ENCODE results near the gene STX5. TPM values are rescaled to one million over a fixed set of nuclear protein-coding genes. Genes with fewer than 3 reads are reported as not detected.
A peak's percentile ranks its signal among the peaks of the same experiment; 100 is the strongest.
"Not testable (repeated sequence)": the region's sequence is repeated elsewhere in the genome, so short reads cannot be mapped to it uniquely, and the experiment has no call there.

STX5 gene
- total RNA-seq, 4 donors from 2014 or later = 22.8 to 31.6 (median 31.6) TPM

DNA sequence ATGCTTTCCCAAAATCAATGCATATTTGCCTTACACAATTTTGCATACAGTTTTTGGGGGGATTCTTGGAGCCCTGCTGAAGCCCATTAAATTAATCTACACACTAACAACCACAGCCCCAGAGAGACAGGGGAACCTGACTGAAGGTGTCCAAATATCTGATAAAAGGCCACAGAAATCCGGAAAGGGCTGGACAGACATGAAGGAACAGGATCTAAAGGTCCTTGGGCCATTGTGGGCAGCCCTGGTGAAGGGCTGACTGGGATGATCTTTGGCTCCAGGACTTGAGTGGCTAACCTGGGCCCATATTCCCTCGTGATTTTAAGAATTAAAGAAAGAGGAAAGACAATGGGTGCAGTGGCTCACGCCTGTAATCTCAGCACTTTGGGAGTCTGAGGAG lies 14.3 kb upstream of the STX5 start:
- peaks cover 9 to 13% (median 11%) of the 10 kb centered on the region in 4 donors for H3K4me1 ChIP-seq
- intact Hi-C loops (cut with DNase I) = no loop called here
- 92% methylated on average over 3 of the region's 3 CpGs for WGBS
- no peak overlapping the region for H3K27ac ChIP-seq (replicated peaks in 1 of 4)
- H3K36me3 ChIP-seq = peaks cover 0 to under 1% (median under 1%) of the 10 kb centered on the region in 4 donors
- TF ChIP-seq EP300 (IDR thresholded peaks at IDR 0.05) = no peak
- TF ChIP-seq, protein P1, sequence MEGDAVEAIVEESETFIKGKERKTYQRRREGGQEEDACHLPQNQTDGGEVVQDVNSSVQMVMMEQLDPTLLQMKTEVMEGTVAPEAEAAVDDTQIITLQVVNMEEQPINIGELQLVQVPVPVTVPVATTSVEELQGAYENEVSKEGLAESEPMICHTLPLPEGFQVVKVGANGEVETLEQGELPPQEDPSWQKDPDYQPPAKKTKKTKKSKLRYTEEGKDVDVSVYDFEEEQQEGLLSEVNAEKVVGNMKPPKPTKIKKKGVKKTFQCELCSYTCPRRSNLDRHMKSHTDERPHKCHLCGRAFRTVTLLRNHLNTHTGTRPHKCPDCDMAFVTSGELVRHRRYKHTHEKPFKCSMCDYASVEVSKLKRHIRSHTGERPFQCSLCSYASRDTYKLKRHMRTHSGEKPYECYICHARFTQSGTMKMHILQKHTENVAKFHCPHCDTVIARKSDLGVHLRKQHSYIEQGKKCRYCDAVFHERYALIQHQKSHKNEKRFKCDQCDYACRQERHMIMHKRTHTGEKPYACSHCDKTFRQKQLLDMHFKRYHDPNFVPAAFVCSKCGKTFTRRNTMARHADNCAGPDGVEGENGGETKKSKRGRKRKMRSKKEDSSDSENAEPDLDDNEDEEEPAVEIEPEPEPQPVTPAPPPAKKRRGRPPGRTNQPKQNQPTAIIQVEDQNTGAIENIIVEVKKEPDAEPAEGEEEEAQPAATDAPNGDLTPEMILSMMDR (IDR thresholded peaks at IDR 0.05) = no peak
- no peak for TF ChIP-seq POLR2A (IDR thresholded peaks at IDR 0.05; ENCODE audit: low read depth)
- no peak for TF ChIP-seq POLR2AphosphoS5 (IDR thresholded peaks at IDR 0.05)
- no peak overlapping the region for H3K4me3 ChIP-seq
- no peak for DNase-seq (ENCODE audit: extremely low spot score)
- H3K27me3 ChIP-seq = no peaks in the 10 kb centered on the region
- no peaks in the 10 kb centered on the region for H3K9me3 ChIP-seq

DNA sequence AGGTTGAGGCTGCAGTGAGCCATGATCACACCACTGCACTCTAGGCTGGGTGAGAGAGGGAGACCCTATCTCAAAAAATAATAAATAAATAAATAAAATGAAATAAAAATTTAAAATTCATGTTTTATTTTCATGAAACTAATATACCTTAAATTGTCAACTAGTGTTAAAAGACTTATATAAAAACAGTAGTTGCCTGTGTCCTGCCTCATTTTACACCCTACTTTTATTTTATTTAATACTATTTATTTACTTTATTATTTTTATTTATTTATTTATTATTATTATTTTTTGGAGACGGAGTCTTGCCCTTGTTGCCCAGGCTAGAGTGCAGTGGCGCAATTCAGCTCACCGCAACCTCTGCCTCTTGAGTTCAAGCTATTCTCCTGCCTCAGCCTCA lies 12.3 kb upstream of the STX5 start:
- Histone ChIP-seq H3K4me1 (peaks cover 15 to 23% (median 20%) of the 10 kb centered on the region in 4 donors), H3K4me3 (no peak overlapping the region), H3K27me3 (no peaks in the 10 kb centered on the region), H3K9me3 (no peaks in the 10 kb centered on the region), H3K27ac (replicated peaks in 1 of 4) (no peak overlapping the region), H3K36me3 (no peaks in the 10 kb centered on the region)
- no peak for DNase-seq (ENCODE audit: extremely low spot score)
- WGBS = 90% methylated on average over 3 of the region's 3 CpGs
- intact Hi-C loops (cut with DNase I) = no loop called here
- TF ChIP-seq POLR2A (IDR thresholded peaks at IDR 0.05; ENCODE audit: low read depth) (no peak), POLR2AphosphoS5 (IDR thresholded peaks at IDR 0.05) (no peak), EP300 (IDR thresholded peaks at IDR 0.05) (no peak)
- TF ChIP-seq, protein P1 (IDR thresholded peaks at IDR 0.05) = no peak

GRCh38 chr11:62843466-62843865 lies 11.6 kb upstream of the STX5 start:
- Histone ChIP-seq H3K4me1 (peaks cover 21 to 30% (median 27%) of the 10 kb centered on the region in 4 donors), H3K9me3 (no peaks in the 10 kb centered on the region), H3K27ac (replicated peaks in 1 of 4) (no peak overlapping the region), H3K36me3 (no peaks in the 10 kb centered on the region), H3K4me3 (no peak overlapping the region), H3K27me3 (no peaks in the 10 kb centered on the region)
- TF ChIP-seq EP300 (IDR thresholded peaks at IDR 0.05) (no peak), POLR2A (IDR thresholded peaks at IDR 0.05; ENCODE audit: low read depth) (no peak), POLR2AphosphoS5 (IDR thresholded peaks at IDR 0.05) (no peak)
- TF ChIP-seq, protein P1 (IDR thresholded peaks at IDR 0.05) = no peak
- intact Hi-C loops (cut with DNase I) = no loop called here
- 92% methylated on average over 3 of the region's 3 CpGs for WGBS
- DNase-seq (ENCODE audit: extremely low spot score) = no peak

- WGBS = 82% methylated on average over 9 of the region's 9 CpGs
- H3K27ac ChIP-seq (replicated peaks in 1 of 4) = peak overlapping the region; percentile 94 to 99 (median 98)
- H3K9me3 ChIP-seq; intact Hi-C loops (cut with DNase I); DNase-seq (ENCODE audit: extremely low spot score); H3K36me3 ChIP-seq; H3K27me3 ChIP-seq; H3K4me3 ChIP-seq: not testable (repeated sequence)
- H3K4me1 ChIP-seq = peaks cover 27 to 36% (median 32%) of the 10 kb centered on the region in 4 donors
Measured at GRCh38 chr11:62842891-62843290, 11.0 kb upstream of the STX5 start.

GRCh38 chr11:62842171-62842741 lies 10.4 kb upstream of the STX5 start:
- intact Hi-C loops (cut with DNase I) = no loop called here
- TF ChIP-seq, protein P1 (IDR thresholded peaks at IDR 0.05) = no peak
- DNase-seq (ENCODE audit: extremely low spot score) = no peak

More at GRCh38 chr11:62842171-62842741, 10.4 kb upstream of the STX5 start:
- WGBS = 6% methylated on average over 24 of the region's 30 CpGs
- Histone ChIP-seq H3K27me3 (no peaks in the 10 kb centered on the region), H3K9me3 (no peaks in the 10 kb centered on the region), H3K36me3 (peaks cover 0 to 7% (median 3%) of the 10 kb centered on the region in 4 donors), H3K27ac (replicated peaks in 1 of 4) (peak overlapping the region; percentile 94 to 99 (median 98)), H3K4me1 (peaks cover 30 to 40% (median 38%) of the 10 kb centered on the region in 4 donors), H3K4me3 (peak overlapping the region; percentile 74 to 97 (median 90))
